GM19240 (cell line): ENCODE data around the gene GPR141.

ENCODE experiments used
- DNase-seq: peaks from one replicate; pipeline ENCODE4 v3.0.0; 2011; ENCODE audit warnings: low spot score; ENCODE audit not compliant: insufficient read length

The GPR141 gene

DNA sequence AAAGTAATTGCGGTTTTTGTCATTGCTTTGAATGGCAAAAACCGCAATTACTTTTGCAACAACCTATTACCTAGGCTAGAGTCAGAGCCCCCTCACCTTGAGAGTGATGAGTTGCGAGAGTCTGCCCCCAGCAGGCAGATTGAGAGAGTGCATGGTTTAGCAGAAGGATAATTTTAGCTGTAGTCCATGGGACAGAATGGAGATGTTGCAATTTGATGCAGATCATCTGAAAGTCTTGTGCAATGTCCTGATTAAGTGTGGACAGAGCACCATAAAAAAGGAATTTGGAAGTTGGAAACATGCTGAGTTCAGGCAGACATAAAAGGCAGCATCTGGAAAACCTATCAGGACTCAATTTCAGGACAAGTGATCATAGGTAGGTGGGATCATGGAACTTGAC, 48.7 kb downstream of the GPR141 start:
- peak; percentile 12 for DNase-seq

- no peak for DNase-seq
Measured at GRCh38 chr7:37732888-37733287, 49.3 kb downstream of the GPR141 start.

DNA sequence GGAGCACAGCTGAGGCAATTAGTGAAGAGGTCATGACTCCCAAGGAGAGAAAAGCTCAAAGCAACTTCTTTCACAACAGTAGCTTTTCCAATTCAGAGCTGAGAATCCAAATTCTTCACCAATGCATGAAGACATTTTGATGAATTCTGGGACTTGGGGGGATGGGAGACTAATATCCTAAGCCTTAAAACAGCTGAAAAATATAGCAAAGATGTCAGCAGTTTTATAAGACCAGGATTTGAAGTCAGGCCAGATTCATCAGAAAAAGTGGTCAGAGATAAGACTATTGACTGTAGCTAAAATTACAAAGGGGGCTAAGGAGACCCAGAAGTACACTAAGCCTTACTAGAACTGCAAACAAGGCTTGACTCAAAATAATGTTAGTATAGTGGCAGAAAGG, 51.6 kb downstream of the GPR141 start:
- DNase-seq, result no peak

DNA sequence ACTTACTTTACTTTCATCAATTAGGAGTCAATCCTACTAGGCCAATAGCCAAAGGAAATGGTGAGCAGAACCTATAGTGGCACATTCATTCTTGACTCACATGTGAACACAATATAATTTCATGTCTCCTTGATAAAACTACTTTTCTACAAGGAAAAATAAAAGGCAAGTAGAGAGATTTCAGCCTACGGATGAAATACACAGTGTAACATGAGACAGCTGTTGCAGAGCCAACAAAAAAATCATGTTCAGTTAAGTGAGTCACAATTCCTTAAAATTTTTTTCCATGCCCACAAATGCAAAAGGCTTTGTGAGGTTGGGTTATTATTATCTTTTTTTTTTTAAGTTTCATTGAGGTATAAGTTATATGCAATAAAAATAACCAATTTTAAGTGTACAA, 54.8 kb downstream of the GPR141 start:
- DNase-seq, result no peak

DNA sequence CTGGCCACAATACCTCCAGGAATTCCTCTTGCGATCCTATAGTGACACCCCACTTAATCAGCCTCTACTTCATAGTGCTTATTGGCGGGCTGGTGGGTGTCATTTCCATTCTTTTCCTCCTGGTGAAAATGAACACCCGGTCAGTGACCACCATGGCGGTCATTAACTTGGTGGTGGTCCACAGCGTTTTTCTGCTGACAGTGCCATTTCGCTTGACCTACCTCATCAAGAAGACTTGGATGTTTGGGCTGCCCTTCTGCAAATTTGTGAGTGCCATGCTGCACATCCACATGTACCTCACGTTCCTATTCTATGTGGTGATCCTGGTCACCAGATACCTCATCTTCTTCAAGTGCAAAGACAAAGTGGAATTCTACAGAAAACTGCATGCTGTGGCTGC, 56.8 kb downstream of the GPR141 start:
- DNase-seq, result no peak

DNA sequence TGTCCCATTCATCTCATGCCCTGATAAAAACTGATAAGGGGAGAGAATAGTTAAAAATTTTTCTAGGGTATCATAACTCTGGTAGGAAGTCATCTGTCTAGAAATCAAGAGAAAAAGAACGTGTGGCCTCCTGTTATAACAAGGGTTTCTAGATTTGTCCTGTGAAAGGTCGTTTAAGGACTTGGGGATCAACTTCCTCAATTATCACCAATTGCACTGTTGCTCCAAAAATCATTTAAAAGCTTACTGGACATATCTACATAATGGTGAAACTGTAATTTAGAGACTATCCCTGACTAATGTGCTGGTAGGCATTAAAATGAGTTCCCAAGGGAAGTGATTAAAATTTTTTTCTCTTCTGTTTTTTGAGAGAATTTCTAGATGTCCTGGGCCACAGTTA, 58.2 kb downstream of the GPR141 start:
- DNase-seq, result no peak

DNA sequence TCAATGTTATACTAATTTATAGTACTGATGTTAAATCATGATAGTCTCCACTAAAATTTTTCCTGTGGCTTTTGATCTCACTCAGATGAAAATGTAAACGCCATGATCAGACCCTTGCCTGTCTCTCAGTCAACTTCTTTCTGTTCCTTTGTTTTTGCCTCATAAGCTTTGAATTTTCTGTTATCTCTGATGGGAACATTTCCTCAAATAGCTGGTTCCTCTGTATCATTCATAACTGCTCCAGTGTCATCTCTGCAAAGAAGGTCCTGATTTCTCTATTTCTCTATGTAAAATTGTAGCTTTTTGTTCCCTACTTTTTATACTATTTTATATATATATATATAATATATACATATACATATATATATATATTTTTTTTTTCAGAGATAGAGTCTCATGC, 67.5 kb downstream of the GPR141 start:
- DNase-seq, result no peak

DNA sequence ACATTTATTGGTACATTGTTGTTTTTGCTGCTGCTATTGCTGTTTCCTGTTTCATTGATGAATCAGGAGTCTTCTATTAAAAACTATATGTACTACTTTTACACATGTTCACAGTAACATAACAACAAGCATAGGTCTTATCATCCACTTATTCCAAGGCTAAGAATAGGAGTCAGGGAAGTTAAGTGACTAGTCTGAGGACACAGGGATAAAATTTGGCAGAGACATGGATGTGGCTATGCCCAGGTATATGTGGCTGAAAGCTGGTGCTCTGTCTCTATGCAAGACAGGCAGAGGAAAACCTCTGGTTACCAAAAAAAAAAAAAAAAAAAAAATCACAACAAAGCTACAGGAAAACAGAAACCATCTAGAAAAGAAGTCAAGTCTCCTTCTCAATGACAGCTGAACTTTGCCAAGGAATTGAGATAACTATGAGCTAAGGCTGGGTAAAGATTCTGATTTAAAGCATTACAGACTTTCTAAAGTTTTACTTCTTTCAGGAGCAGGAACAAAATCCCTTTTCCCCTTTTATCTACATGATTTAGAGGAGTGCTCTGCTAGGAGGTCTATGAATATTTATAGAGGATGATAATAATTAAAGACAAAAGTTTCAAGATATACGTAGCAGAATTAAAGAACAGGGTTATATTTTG, 70.0 kb downstream of the GPR141 start:
- no peak for DNase-seq

GRCh38 chr7:37756797-37757551, 73.4 kb downstream of the GPR141 start:
- DNase-seq, result no peak

GRCh38 chr7:37757563-37757962, 74.0 kb downstream of the GPR141 start:
- no peak for DNase-seq

- DNase-seq, result no peak
Measured at GRCh38 chr7:37758501-37759045, 75.0 kb downstream of the GPR141 start.

DNA sequence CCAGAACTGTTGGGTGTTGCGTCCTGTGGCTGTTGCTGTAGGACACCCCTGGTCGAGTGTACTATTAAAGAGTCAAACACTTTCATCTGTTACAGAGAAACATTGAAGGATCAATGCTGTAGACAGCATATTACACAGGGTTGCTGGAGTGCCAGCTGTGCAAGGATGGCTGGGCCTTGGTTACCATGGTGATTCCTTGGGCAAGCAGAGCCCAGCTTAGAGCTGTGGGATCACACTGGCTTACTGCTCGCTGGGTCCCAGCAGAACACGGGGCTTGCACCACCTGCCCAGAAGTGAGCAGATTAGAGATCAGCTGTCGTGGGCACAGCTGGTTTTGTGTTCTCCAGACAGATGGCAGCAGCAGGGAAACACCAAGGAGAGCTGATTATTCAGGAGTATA, 76.0 kb downstream of the GPR141 start:
- no peak for DNase-seq

GRCh38 chr7:37765421-37765829, 81.9 kb downstream of the GPR141 start:
- DNase-seq, result no peak

- DNase-seq, result peak; percentile 49
Measured at GRCh38 chr7:37765872-37766525, 82.4 kb downstream of the GPR141 start.

GRCh38 chr7:37768611-37769010, 85.0 kb downstream of the GPR141 start:
- DNase-seq, result no peak

GRCh38 chr7:37769291-37769690, 85.7 kb downstream of the GPR141 start:
- DNase-seq, result no peak

- no peak for DNase-seq
Measured at GRCh38 chr7:37769726-37770125, 86.2 kb downstream of the GPR141 start.

DNA sequence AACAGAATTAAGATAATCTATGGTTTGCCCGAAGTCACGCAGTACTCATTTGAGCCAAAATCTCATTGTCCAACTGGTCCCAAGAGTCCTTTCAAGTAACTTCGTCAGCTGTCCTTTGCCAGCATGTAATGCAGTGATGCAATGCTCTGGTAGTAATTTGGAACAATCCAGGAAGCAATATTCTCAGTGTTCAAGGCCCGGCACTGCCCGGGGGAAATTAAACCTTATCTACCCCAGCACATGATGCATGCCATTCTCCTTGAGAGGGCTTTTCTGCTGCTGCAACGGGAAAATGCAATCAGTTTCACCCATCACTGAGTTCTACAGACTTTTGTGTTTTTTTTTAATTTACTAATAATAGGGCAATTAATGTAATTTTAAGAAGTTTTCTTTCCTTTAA, 87.3 kb downstream of the GPR141 start:
- DNase-seq, result no peak

DNA sequence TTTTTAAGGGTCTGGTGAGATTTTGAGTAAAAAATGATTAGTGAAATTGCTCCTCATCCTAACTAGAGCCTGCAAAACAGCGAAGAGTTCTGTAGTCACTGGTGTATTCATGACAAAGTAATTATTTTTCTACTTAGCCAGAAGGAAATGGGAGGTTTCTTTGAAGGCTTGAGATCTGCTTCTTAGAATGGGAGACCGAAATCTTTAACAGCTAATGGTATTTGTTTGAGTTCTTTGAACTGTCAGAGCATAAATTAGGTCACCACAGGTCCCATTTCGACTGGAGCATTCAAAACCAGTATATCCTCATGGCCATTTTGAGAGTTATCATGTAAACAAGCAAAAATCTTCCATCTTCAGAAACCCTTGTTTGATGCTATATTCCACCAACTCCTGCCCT, 87.8 kb downstream of the GPR141 start:
- DNase-seq, result no peak

DNA sequence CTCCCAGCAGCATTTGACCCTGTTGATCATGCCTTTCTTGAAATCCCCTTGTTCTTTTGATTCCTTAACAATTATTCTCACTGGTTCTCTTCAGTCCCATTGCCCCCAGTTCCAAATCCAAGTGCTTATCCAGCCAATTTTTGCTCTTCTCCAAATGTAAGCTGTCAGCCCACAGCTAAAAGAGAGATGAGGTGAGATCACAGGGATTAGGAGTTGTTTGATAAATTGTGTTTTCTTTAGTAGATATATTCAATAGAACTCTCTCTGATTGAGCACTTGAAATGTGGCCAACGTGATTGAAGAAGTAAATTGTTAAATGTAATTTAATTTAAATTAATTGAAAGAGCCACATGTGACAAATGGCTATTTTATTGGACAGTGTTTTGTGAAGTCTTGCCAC, 88.2 kb downstream of the GPR141 start:
- no peak for DNase-seq

DNA sequence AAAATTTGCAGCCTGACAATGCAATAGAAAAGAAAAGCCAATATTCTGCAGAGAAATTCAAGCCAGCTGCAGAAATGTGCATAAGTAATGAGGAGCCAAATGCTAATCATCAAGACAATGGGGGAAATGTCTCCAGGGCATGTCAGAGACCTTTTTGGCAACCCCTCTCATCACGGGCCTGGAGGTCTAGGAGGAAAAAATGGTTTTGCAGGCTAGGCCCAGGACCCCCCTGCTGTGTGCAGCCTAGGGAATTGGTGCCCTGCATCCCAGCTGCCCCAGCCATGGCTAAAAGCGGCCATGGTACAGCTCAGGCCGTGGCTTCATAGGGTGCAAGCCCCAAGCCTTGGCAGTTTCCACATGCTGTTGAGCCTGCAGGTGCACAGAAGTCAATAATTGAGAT, 92.4 kb downstream of the GPR141 start:
- DNase-seq, result no peak

GRCh38 chr7:37781156-37781555, 97.6 kb downstream of the GPR141 start:
- no peak for DNase-seq
